SK-N-SH treated with all-trans-retinoic acid at 6 μM for 48 hours (cell line): ENCODE results near the gene CD14.

Source experiments
- ATAC-seq: fragments of 200-7000 bp; cut with Tn5 transposase; 3 replicates; pipeline ENCODE4 v1.9.1; 2020; ENCODE audit warnings: mild to moderate bottlenecking, moderate library complexity
- BACH2 ChIP-seq: fragments of 250-450 bp; sonication (Bioruptor Pico); IDR thresholded peaks from 2 replicates; pipeline ENCODE4 v1.9.0; 2021; ENCODE audit warnings: mild to moderate bottlenecking, borderline replicate concordance
- CREB5 ChIP-seq: fragments of 250-450 bp; sonication (Bioruptor Pico); IDR thresholded peaks from 2 replicates; pipeline ENCODE4 v1.5.1; 2020; ENCODE audit warnings: low read depth, mild to moderate bottlenecking, moderate library complexity
- CSDC2 ChIP-seq: fragments of 250-450 bp; sonication (Bioruptor Pico); IDR thresholded peaks from 2 replicates; pipeline ENCODE4 v1.5.0; 2020; ENCODE audit warnings: mild to moderate bottlenecking, moderate library complexity
- CSRNP3 ChIP-seq: fragments of 250-450 bp; sonication (Bioruptor Pico); IDR thresholded peaks from 2 replicates; pipeline ENCODE4 v1.5.1; 2021; ENCODE audit warnings: mild to moderate bottlenecking, moderate library complexity
- GLIS3 ChIP-seq: fragments of 250-450 bp; sonication (Bioruptor Pico); IDR thresholded peaks from 2 replicates; pipeline ENCODE4 v1.5.0; 2020; ENCODE audit warnings: mild to moderate bottlenecking, moderate library complexity
- ISL1 ChIP-seq: fragments of 250-450 bp; sonication (Bioruptor Pico); IDR thresholded peaks from 2 replicates; pipeline ENCODE4 v2.1.2; 2022; ENCODE audit warnings: mild to moderate bottlenecking, moderate library complexity
- OSR1 ChIP-seq: fragments of 250-450 bp; sonication (Bioruptor Pico); IDR thresholded peaks from 2 replicates; pipeline ENCODE4 v1.8.0; 2022; ENCODE audit warnings: moderate library complexity, mild to moderate bottlenecking, inconsistent platforms
- PATZ1 ChIP-seq: fragments of 250-450 bp; sonication (Bioruptor Pico); IDR thresholded peaks from 2 replicates; pipeline ENCODE4 v1.8.0; 2020; ENCODE audit warnings: mild to moderate bottlenecking, moderate library complexity, borderline replicate concordance
- POU6F1 ChIP-seq: fragments of 250-450 bp; sonication (Bioruptor Pico); IDR thresholded peaks from 2 replicates; pipeline ENCODE4 v1.8.0; 2021; ENCODE audit warnings: low read depth, mild to moderate bottlenecking, moderate library complexity, borderline replicate concordance
- PPARA ChIP-seq: fragments of 250-450 bp; sonication (Bioruptor Pico); IDR thresholded peaks from 2 replicates; pipeline ENCODE4 v1.5.0; 2020; ENCODE audit warnings: mild to moderate bottlenecking, borderline replicate concordance
- SNAI2 ChIP-seq: fragments of 250-450 bp; sonication (Bioruptor Pico); IDR thresholded peaks from 2 replicates; pipeline ENCODE4 v1.5.0; 2020; ENCODE audit warnings: mild to moderate bottlenecking, moderate library complexity
- TCF4 ChIP-seq: fragments of 250-450 bp; sonication (Bioruptor Pico); IDR thresholded peaks from 2 replicates; pipeline ENCODE4 v1.8.0; 2021; ENCODE audit warnings: mild to moderate bottlenecking, moderate library complexity, borderline replicate concordance
- ZC3H10 ChIP-seq: fragments of 250-450 bp; sonication (Bioruptor Pico); IDR thresholded peaks from 2 replicates; pipeline ENCODE4 v1.5.1; 2021; ENCODE audit warnings: mild to moderate bottlenecking, moderate library complexity
- ZFP3 ChIP-seq: fragments of 250-450 bp; sonication (Bioruptor Pico); IDR thresholded peaks from 2 replicates; pipeline ENCODE4 v1.5.0; 2020; ENCODE audit warnings: mild to moderate bottlenecking, moderate library complexity
- ZFP30 ChIP-seq: fragments of 450-650 bp; formaldehyde crosslinking; IDR thresholded peaks from 2 replicates; pipeline ENCODE4 v1.5.0; 2022; ENCODE audit warnings: mild to moderate bottlenecking, moderate library complexity
- ZNF565 ChIP-seq: fragments of 450-650 bp; formaldehyde crosslinking; conservative IDR thresholded peaks from 2 replicates; pipeline ENCODE4 v1.5.0; 2020; ENCODE audit warnings: low read depth, mild to moderate bottlenecking, moderate library complexity
- ZNF70 ChIP-seq: fragments of 450-650 bp; formaldehyde crosslinking; IDR thresholded peaks from 2 replicates; pipeline ENCODE4 v1.5.0; 2020; ENCODE audit warnings: mild to moderate bottlenecking, moderate library complexity

The CD14 gene

GRCh38 chr5:140658870-140659269 lies 25.9 kb upstream of the CD14 start:
- no peak for ATAC-seq
- TF ChIP-seq ZNF70 (CRISPR knock-in tag) (no peak), GLIS3 (no peak), PATZ1 (no peak), POU6F1 (CRISPR knock-in tag) (no peak), ISL1 (CRISPR knock-in tag) (no peak), OSR1 (no peak), ZFP3 (CRISPR knock-in tag) (no peak), ZC3H10 (CRISPR knock-in tag) (no peak), CSRNP3 (CRISPR knock-in tag) (no peak), BACH2 (CRISPR knock-in tag) (no peak), SNAI2 (no peak)

GRCh38 chr5:140647042-140647419 lies 14.1 kb upstream of the CD14 start:
- ATAC-seq = peak; percentile 36
- TF ChIP-seq OSR1 (no peak), TCF4 (CRISPR knock-in tag) (no peak), CREB5 (CRISPR knock-in tag) (no peak), ISL1 (CRISPR knock-in tag) (no peak), BACH2 (CRISPR knock-in tag) (no peak)

- ATAC-seq = no peak
Observed at GRCh38 chr5:140642718-140643117, 9.7 kb upstream of the CD14 start.

More at GRCh38 chr5:140642718-140643117, 9.7 kb upstream of the CD14 start:
- TF ChIP-seq ZNF565 (no peak), CSRNP3 (CRISPR knock-in tag) (no peak), CSDC2 (CRISPR knock-in tag) (no peak), ZC3H10 (CRISPR knock-in tag) (no peak), ISL1 (CRISPR knock-in tag) (no peak), PPARA (CRISPR knock-in tag) (no peak), CREB5 (CRISPR knock-in tag) (no peak), ZFP30 (CRISPR knock-in tag) (no peak), ZNF70 (CRISPR knock-in tag) (no peak)
- TF ChIP-seq, all 23 proteins: peak for 0
